ENCODE results near the gene SPEN. TPM values are rescaled to one million over a fixed set of nuclear protein-coding genes. Genes with fewer than 3 reads are reported as not detected.

SPEN gene
- total RNA-seq, 1 experiment from 2014 or later = 46.4 TPM

GRCh38 chr1:15954316-15954715 lies 106.8 kb downstream of the SPEN start:
- CTCF ChIA-PET = no interaction called here

GRCh38 chr1:15955552-15955951 lies 108.0 kb downstream of the SPEN start:
- H3K4me1 ChIP-seq = peaks cover 5% of the 10 kb centered on the region
- ChIA-PET POLR2A (no interaction called here), CTCF (no interaction called here)
- H3K9me3 ChIP-seq = no peaks in the 10 kb centered on the region
- BruUV-seq (replicated peaks) = no TSS peak
- intact Hi-C loops (cut with micrococcal nuclease; ENCODE audit: unreplicated experiment) = no loop called here
- H3K4me1 Mint-ChIP-seq (ENCODE audit: low read depth, unreplicated experiment) = peaks cover 13% of the 10 kb centered on the region
- H3K36me3 ChIP-seq (ENCODE audit: control insufficient read depth, insufficient read depth, low read length) = no peaks in the 10 kb centered on the region
- no peak for TF ChIP-seq CTCF (IDR thresholded peaks at IDR 0.05; ENCODE audit: insufficient read depth in 1 of 2, low read depth in 1 of 2, low read length in 1 of 2, severe bottlenecking in 1 of 2, unreplicated experiment in 1 of 2)
- H3K9me3 Mint-ChIP-seq (ENCODE audit: unreplicated experiment) = no peaks in the 10 kb centered on the region
- no peaks in the 10 kb centered on the region for H3K27me3 Mint-ChIP-seq (ENCODE audit: insufficient read depth, unreplicated experiment)
- DNase-seq = no peak
- peaks cover 4% of the 10 kb centered on the region for H3K36me3 Mint-ChIP-seq (ENCODE audit: insufficient read depth, unreplicated experiment)
- H3K4me3 Mint-ChIP-seq (ENCODE audit: unreplicated experiment) = no peak overlapping the region
- no peak overlapping the region for H3K4me3 ChIP-seq (ENCODE audit: low read depth, low read length)
- no peaks in the 10 kb centered on the region for H3K27me3 ChIP-seq (replicated peaks; ENCODE audit: control insufficient read depth, insufficient read depth, low read length)
- no peak overlapping the region for H3K27ac Mint-ChIP-seq (ENCODE audit: unreplicated experiment)

More at GRCh38 chr1:15954316-15954715, 106.8 kb downstream of the SPEN start:
- no peaks in the 10 kb centered on the region for H3K9me3 Mint-ChIP-seq (ENCODE audit: unreplicated experiment)
- no peak overlapping the region for H3K4me3 Mint-ChIP-seq (ENCODE audit: unreplicated experiment)
- no peak overlapping the region for H3K27ac Mint-ChIP-seq (ENCODE audit: unreplicated experiment)
- H3K36me3 Mint-ChIP-seq (ENCODE audit: insufficient read depth, unreplicated experiment) = peaks cover 4% of the 10 kb centered on the region
- TF ChIP-seq CTCF (IDR thresholded peaks at IDR 0.05; ENCODE audit: insufficient read depth in 1 of 2, low read depth in 1 of 2, low read length in 1 of 2, severe bottlenecking in 1 of 2, unreplicated experiment in 1 of 2) = no peak
- Histone ChIP-seq H3K4me1 (peaks cover 10% of the 10 kb centered on the region), H3K4me3 (ENCODE audit: low read depth, low read length) (no peak overlapping the region), H3K36me3 (ENCODE audit: control insufficient read depth, insufficient read depth, low read length) (no peaks in the 10 kb centered on the region), H3K9me3 (no peaks in the 10 kb centered on the region), H3K27me3 (replicated peaks; ENCODE audit: control insufficient read depth, insufficient read depth, low read length) (no peaks in the 10 kb centered on the region)
- POLR2A ChIA-PET = no interaction called here
- DNase-seq = no peak
- H3K27me3 Mint-ChIP-seq (ENCODE audit: insufficient read depth, unreplicated experiment) = no peaks in the 10 kb centered on the region
- peaks cover 17% of the 10 kb centered on the region for H3K4me1 Mint-ChIP-seq (ENCODE audit: low read depth, unreplicated experiment)
- no TSS peak for BruUV-seq (replicated peaks)
- intact Hi-C loops (cut with micrococcal nuclease; ENCODE audit: unreplicated experiment) = no loop called here

GRCh38 chr1:15956150-15956549 lies 108.6 kb downstream of the SPEN start:
- intact Hi-C loops (cut with micrococcal nuclease; ENCODE audit: unreplicated experiment) = no loop called here
- H3K27me3 ChIP-seq (replicated peaks; ENCODE audit: control insufficient read depth, insufficient read depth, low read length) = no peaks in the 10 kb centered on the region
- DNase-seq = no peak
- H3K4me1 ChIP-seq = no peaks in the 10 kb centered on the region
- Mint-ChIP-seq H3K4me1 (ENCODE audit: low read depth, unreplicated experiment) (peaks cover 7% of the 10 kb centered on the region), H3K9me3 (ENCODE audit: unreplicated experiment) (no peaks in the 10 kb centered on the region), H3K36me3 (ENCODE audit: insufficient read depth, unreplicated experiment) (peaks cover 6% of the 10 kb centered on the region), H3K27me3 (ENCODE audit: insufficient read depth, unreplicated experiment) (no peaks in the 10 kb centered on the region), H3K27ac (ENCODE audit: unreplicated experiment) (no peak overlapping the region), H3K4me3 (ENCODE audit: unreplicated experiment) (no peak overlapping the region)
- TF ChIP-seq CTCF (IDR thresholded peaks at IDR 0.05; ENCODE audit: insufficient read depth in 1 of 2, low read depth in 1 of 2, low read length in 1 of 2, severe bottlenecking in 1 of 2, unreplicated experiment in 1 of 2) = no peak
- no peak overlapping the region for H3K4me3 ChIP-seq (ENCODE audit: low read depth, low read length)
- no peaks in the 10 kb centered on the region for H3K9me3 ChIP-seq
- no TSS peak for BruUV-seq (replicated peaks)
- H3K36me3 ChIP-seq (ENCODE audit: control insufficient read depth, insufficient read depth, low read length) = no peaks in the 10 kb centered on the region
- CTCF ChIA-PET = no interaction called here
- POLR2A ChIA-PET = no interaction called here
